Measurements from ENCODE around the gene EIF4G2. TPM values are rescaled to one million over a fixed set of nuclear protein-coding genes. Genes with fewer than 3 reads are reported as not detected.
A peak's percentile ranks its signal among the peaks of the same experiment; 100 is the strongest.

The EIF4G2 gene
- total RNA-seq, 1 donor = 782 TPM

- no peak overlapping the region for H3K4me3 ChIP-seq (ENCODE audit: insufficient read depth, low read length)
- no peak overlapping the region for H3K4me2 ChIP-seq (ENCODE audit: insufficient read depth, low read length)
- H3K36me3 ChIP-seq (ENCODE audit: insufficient read depth, low read length) = peaks cover 66% of the 10 kb centered on the region
- H4K20me1 ChIP-seq (ENCODE audit: insufficient read depth, low read length) = no peaks in the 10 kb centered on the region
- no peak for TF ChIP-seq CTCF (IDR thresholded peaks at IDR 0.05; ENCODE audit: extremely low read depth, low read depth, low read length)
- H3K27me3 ChIP-seq (ENCODE audit: insufficient read depth, low read length) = no peaks in the 10 kb centered on the region
- H3K27ac ChIP-seq (ENCODE audit: low read depth, low read length) = no peak overlapping the region
- H3K79me2 ChIP-seq (ENCODE audit: insufficient read depth, low read length) = no peaks in the 10 kb centered on the region
- no peaks in the 10 kb centered on the region for H3K9me3 ChIP-seq (ENCODE audit: low read depth, low read length)
- H3K4me1 ChIP-seq (ENCODE audit: insufficient read depth, low read length) = no peaks in the 10 kb centered on the region
- DNase-seq (ENCODE audit: insufficient read length, low spot score, missing footprints) = no peak
- H2AFZ ChIP-seq (ENCODE audit: low read length) = no peak overlapping the region
Observed at GRCh38 chr11:10771457-10771856, 37.3 kb downstream of the EIF4G2 start.

- TF ChIP-seq CTCF (IDR thresholded peaks at IDR 0.05; ENCODE audit: extremely low read depth, low read depth, low read length) = peak; percentile 85
- Histone ChIP-seq H3K36me3 (ENCODE audit: insufficient read depth, low read length) (peaks cover 66% of the 10 kb centered on the region), H4K20me1 (ENCODE audit: insufficient read depth, low read length) (no peaks in the 10 kb centered on the region), H2AFZ (ENCODE audit: low read length) (no peak overlapping the region), H3K9me3 (ENCODE audit: low read depth, low read length) (no peaks in the 10 kb centered on the region), H3K27ac (ENCODE audit: low read depth, low read length) (no peak overlapping the region), H3K79me2 (ENCODE audit: insufficient read depth, low read length) (no peaks in the 10 kb centered on the region), H3K27me3 (ENCODE audit: insufficient read depth, low read length) (no peaks in the 10 kb centered on the region), H3K4me1 (ENCODE audit: insufficient read depth, low read length) (no peaks in the 10 kb centered on the region), H3K4me3 (ENCODE audit: insufficient read depth, low read length) (no peak overlapping the region), H3K4me2 (ENCODE audit: insufficient read depth, low read length) (no peak overlapping the region)
- DNase-seq (ENCODE audit: insufficient read length, low spot score, missing footprints) = no peak
Observed at GRCh38 chr11:10770626-10771254, 38.0 kb downstream of the EIF4G2 start.

GRCh38 chr11:10764412-10764811, 44.3 kb downstream of the EIF4G2 start:
- Histone ChIP-seq H2AFZ (ENCODE audit: low read length) (no peak overlapping the region), H3K27ac (ENCODE audit: low read depth, low read length) (no peak overlapping the region), H3K9me3 (ENCODE audit: low read depth, low read length) (no peaks in the 10 kb centered on the region), H3K4me1 (ENCODE audit: insufficient read depth, low read length) (no peaks in the 10 kb centered on the region), H4K20me1 (ENCODE audit: insufficient read depth, low read length) (no peaks in the 10 kb centered on the region), H3K4me3 (ENCODE audit: insufficient read depth, low read length) (no peak overlapping the region), H3K27me3 (ENCODE audit: insufficient read depth, low read length) (no peaks in the 10 kb centered on the region), H3K4me2 (ENCODE audit: insufficient read depth, low read length) (no peak overlapping the region), H3K36me3 (ENCODE audit: insufficient read depth, low read length) (peaks cover 67% of the 10 kb centered on the region), H3K79me2 (ENCODE audit: insufficient read depth, low read length) (no peaks in the 10 kb centered on the region)
- no peak for TF ChIP-seq CTCF (IDR thresholded peaks at IDR 0.05; ENCODE audit: extremely low read depth, low read depth, low read length)
- no peak for DNase-seq (ENCODE audit: insufficient read length, low spot score, missing footprints)

GRCh38 chr11:10763766-10764165, 45.0 kb downstream of the EIF4G2 start:
- Histone ChIP-seq H3K27me3 (ENCODE audit: insufficient read depth, low read length) (no peaks in the 10 kb centered on the region), H3K79me2 (ENCODE audit: insufficient read depth, low read length) (no peaks in the 10 kb centered on the region), H3K36me3 (ENCODE audit: insufficient read depth, low read length) (peaks cover 70% of the 10 kb centered on the region), H2AFZ (ENCODE audit: low read length) (no peak overlapping the region), H4K20me1 (ENCODE audit: insufficient read depth, low read length) (no peaks in the 10 kb centered on the region), H3K4me1 (ENCODE audit: insufficient read depth, low read length) (no peaks in the 10 kb centered on the region), H3K4me2 (ENCODE audit: insufficient read depth, low read length) (no peak overlapping the region), H3K9me3 (ENCODE audit: low read depth, low read length) (no peaks in the 10 kb centered on the region), H3K4me3 (ENCODE audit: insufficient read depth, low read length) (no peak overlapping the region), H3K27ac (ENCODE audit: low read depth, low read length) (no peak overlapping the region)
- no peak for TF ChIP-seq CTCF (IDR thresholded peaks at IDR 0.05; ENCODE audit: extremely low read depth, low read depth, low read length)
- DNase-seq (ENCODE audit: insufficient read length, low spot score, missing footprints) = no peak

Measured in osteoblast (primary cell).